Activated naive CD8-positive, alpha-beta T cell (primary cell): ENCODE measurements around the gene EXOC3L4.
"Not testable (repeated sequence)": the region's sequence is repeated elsewhere in the genome, so short reads cannot be mapped to it uniquely, and the experiment has no call there.

Experiments
- H3K27ac Mint-ChIP-seq: one replicate; pipeline ENCODE4 v1.8.0; 2021; ENCODE audit warnings: mixed read lengths
- H3K27me3 Mint-ChIP-seq: one replicate; pipeline ENCODE4 v1.8.0; 2021; ENCODE audit warnings: mixed read lengths
- H3K36me3 Mint-ChIP-seq: one replicate; pipeline ENCODE4 v1.8.0; 2021; ENCODE audit warnings: mixed read lengths
- H3K4me1 Mint-ChIP-seq: one replicate; pipeline ENCODE4 v1.8.0; 2021; ENCODE audit warnings: low read depth, mixed read lengths
- H3K4me3 Mint-ChIP-seq: one replicate; pipeline ENCODE4 v1.8.0; 2021; ENCODE audit warnings: mild to moderate bottlenecking, mixed read lengths
- H3K9me3 Mint-ChIP-seq: one replicate; pipeline ENCODE4 v1.8.0; 2021; ENCODE audit warnings: low read depth, mixed read lengths

Gene EXOC3L4

GRCh38 chr14:103117499-103117898 is 23.0 kb downstream of the EXOC3L4 start:
- not testable (repeated sequence) for H3K27me3 Mint-ChIP-seq, H3K36me3 Mint-ChIP-seq, H3K4me3 Mint-ChIP-seq, H3K9me3 Mint-ChIP-seq, H3K4me1 Mint-ChIP-seq, H3K27ac Mint-ChIP-seq

DNA sequence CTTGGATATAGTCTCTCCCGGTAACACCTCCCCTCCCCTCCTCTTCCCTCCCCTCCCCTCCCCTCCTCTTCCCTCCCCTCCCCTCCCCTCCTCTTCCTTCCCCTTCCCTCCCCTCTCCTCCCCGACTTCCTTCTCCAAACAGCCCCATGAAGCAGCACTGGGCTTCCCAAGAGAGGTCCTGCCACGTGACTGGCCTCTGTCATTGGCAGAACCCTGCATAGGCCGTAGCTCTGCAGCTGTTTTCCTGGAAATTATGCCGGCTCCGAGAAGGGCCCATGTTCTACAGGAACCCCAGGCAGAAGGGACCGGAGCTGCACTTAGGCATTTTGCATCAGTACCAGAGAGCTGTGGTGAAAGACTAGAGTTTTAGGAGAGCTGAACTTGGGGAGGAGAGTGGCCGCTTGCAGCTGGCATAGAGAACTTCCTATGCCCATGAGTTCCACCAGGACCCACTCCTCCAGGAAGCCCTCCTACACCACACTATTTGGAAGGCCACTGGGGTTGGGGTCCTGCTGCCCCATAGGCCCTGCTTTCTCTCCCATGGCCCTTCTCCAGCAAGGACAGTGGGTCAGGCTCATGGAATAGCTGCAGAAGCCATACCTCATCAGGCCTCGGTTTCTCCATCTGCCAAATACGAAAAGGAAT is 23.6 kb downstream of the EXOC3L4 start:
- Mint-ChIP-seq H3K36me3 (no peaks in the 10 kb centered on the region), H3K27ac (no peak overlapping the region), H3K4me1 (peaks cover 3% of the 10 kb centered on the region), H3K27me3 (peaks cover 4% of the 10 kb centered on the region), H3K9me3 (no peaks in the 10 kb centered on the region), H3K4me3 (no peak overlapping the region)

- H3K4me1 Mint-ChIP-seq = peaks cover 3% of the 10 kb centered on the region
- no peak overlapping the region for H3K27ac Mint-ChIP-seq
- H3K36me3 Mint-ChIP-seq = no peaks in the 10 kb centered on the region
- no peaks in the 10 kb centered on the region for H3K9me3 Mint-ChIP-seq
- peaks cover 4% of the 10 kb centered on the region for H3K27me3 Mint-ChIP-seq
- H3K4me3 Mint-ChIP-seq = no peak overlapping the region
Observed at GRCh38 chr14:103118663-103119404, 24.3 kb downstream of the EXOC3L4 start.

DNA sequence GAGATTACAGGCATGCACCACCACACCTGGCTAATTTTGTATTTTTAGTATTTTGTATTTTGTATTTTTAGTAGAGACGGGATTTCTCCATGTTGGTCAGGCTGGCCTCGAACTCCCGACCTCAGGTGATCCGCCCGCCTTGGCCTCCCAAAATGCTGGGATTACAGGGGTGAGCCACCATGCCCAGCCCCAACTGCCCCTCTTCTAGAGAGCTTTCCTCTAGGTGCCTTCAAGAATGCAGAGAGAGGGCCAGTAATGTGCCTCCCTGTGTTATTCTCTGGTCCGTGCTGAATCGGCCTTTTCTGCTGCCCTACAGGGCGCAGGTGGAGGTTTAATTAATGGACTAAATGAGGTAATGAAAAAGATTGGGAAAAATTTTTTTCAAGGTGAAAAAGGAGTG is 25.0 kb downstream of the EXOC3L4 start:
- not testable (repeated sequence) for H3K27ac Mint-ChIP-seq, H3K4me1 Mint-ChIP-seq, H3K9me3 Mint-ChIP-seq, H3K4me3 Mint-ChIP-seq, H3K36me3 Mint-ChIP-seq, H3K27me3 Mint-ChIP-seq

DNA sequence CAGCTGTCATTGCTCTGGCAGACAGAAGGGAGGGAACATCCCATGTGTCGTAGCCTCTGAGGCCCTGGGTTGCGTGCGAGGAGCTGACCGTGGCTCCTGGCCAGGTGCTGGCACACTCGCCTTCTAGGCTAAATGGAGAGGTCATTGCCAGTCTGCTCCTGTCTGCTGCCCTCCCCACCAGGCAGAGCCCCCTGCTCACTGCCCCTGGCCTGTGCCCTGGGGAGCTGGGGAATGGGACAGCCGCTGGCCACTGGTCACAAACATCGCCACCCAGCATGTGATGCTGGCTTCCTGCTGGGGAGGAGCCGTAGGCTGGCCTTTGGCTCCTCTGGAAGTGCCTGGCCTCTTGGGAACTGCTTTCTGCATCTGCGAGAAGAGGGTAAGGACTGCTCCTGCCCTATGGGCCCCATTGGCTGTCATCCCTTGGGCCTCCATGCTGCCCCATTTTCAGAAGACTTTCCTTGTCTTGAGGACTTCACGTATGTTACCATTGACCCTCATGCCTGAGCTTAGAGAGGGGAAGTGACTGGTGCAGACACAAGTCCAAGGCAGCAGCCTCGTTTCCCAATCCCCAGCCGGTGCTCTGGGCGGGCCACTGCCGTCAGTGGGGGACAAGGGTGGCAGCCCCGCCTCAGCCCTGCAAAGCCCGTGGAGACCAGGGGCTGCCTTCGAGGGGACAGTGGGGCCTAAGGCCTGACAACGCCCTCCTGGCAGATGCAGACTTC is 26.8 kb downstream of the EXOC3L4 start:
- Mint-ChIP-seq H3K27me3 (peaks cover 5% of the 10 kb centered on the region), H3K27ac (no peak overlapping the region), H3K9me3 (no peaks in the 10 kb centered on the region), H3K36me3 (no peaks in the 10 kb centered on the region), H3K4me3 (no peak overlapping the region), H3K4me1 (no peaks in the 10 kb centered on the region)

DNA sequence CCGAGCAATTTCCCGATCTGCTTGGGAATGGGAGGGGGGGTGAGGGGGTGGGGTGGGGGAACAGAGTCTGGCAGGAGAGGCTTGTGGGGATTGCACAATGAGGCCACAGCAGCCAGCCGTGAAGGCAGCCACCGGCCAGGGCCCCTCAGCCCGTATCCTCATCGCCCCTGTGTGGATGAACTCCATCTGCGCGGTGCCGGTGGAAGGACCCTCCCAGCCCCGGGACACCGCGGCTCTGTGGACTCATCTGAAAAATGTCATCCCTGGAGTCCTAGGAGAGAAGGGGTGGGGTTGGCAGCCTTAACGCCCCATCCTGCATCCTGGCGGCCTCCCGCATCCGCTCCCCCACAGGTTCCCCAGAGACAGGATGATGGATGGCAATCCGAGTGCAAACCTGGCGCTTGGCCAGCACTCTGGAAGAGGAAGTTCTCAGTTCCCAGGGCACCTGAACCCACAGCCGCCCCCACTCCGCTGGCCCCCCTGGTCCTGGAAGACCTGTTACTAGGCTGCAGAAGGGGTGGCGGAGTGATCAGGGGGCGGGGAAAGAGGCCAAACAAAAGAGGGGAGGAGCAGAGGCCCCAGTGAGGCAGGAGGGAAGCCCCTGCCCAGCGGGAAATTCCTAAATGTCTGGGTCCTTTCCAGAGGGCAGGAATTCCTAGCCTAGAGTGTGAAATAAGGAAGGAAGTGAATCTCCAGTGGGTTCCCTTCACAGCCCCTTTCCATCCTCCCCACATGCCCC is 27.5 kb downstream of the EXOC3L4 start:
- H3K9me3 Mint-ChIP-seq = no peaks in the 10 kb centered on the region
- no peaks in the 10 kb centered on the region for H3K36me3 Mint-ChIP-seq
- no peak overlapping the region for H3K27ac Mint-ChIP-seq
- H3K4me3 Mint-ChIP-seq = no peak overlapping the region
- no peaks in the 10 kb centered on the region for H3K4me1 Mint-ChIP-seq
- H3K27me3 Mint-ChIP-seq = peaks cover 5% of the 10 kb centered on the region

DNA sequence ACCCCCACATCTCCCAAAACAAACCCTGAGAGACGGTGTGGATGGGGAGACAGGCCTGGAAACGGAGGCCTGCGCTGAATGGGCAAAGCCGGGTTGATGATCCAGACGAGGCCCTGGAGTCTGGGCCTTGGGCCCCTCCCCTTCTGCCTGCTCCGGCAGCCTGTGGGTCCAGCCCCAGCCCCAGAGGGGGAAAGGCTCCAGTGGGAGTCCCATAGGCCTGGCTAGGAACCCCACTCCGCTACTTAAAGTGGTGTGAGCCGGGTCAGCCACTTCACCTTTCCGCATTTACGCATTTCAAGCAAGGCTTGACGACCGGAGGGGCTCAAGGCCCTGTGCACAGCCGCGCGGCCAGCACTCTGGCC is 28.0 kb downstream of the EXOC3L4 start:
- Mint-ChIP-seq H3K27me3 (peaks cover 5% of the 10 kb centered on the region), H3K27ac (no peak overlapping the region), H3K36me3 (no peaks in the 10 kb centered on the region), H3K4me3 (no peak overlapping the region), H3K9me3 (no peaks in the 10 kb centered on the region), H3K4me1 (no peaks in the 10 kb centered on the region)

DNA sequence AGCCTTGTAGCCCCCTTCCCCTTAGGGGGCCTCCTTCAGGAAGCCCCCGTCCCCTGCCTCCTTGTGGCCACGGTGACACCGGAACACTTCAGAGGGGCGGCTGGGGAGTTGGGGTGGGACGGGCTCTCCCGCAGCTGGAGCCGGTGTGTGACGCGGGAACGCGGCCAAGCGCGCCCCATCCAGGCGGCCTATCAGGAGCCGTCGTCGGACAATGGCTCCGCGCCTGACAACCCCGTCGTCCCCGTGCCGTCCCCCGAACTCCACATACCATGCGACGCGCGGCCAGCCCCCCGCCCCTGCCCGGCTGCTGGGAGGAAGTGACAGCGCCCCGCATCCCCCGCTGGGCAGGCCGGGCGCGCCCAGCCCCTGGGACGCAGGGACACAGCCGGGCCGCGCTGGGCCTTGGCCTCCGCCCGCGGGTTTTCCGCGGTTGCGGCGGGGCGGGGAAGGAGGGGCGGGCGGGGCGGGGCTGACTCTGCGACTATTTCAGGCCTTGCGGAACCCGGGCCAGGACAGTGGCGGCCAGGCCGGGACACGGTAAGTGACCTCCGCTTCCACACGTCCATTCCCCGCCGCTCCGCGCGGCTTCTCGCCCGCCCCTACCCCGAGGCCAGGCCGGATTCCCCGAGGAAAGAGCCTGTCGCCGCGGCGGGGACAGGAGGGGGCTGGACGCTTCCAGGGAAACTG is 28.6 kb downstream of the EXOC3L4 start, which contains the start of gene TNFAIP2:
Gene TNFAIP2, plus strand, starts transcription at position 515 of the 687 bp plus-strand sequence. CDS start 2,997 bp downstream, outside the sequence.
- Mint-ChIP-seq H3K36me3 (no peaks in the 10 kb centered on the region), H3K27me3 (peaks cover 5% of the 10 kb centered on the region), H3K27ac (no peak within 1 kb of the TSS), H3K9me3 (no peaks in the 10 kb centered on the region), H3K4me1 (no peaks in the 10 kb centered on the region), H3K4me3 (no peak within 1 kb of the TSS)

DNA sequence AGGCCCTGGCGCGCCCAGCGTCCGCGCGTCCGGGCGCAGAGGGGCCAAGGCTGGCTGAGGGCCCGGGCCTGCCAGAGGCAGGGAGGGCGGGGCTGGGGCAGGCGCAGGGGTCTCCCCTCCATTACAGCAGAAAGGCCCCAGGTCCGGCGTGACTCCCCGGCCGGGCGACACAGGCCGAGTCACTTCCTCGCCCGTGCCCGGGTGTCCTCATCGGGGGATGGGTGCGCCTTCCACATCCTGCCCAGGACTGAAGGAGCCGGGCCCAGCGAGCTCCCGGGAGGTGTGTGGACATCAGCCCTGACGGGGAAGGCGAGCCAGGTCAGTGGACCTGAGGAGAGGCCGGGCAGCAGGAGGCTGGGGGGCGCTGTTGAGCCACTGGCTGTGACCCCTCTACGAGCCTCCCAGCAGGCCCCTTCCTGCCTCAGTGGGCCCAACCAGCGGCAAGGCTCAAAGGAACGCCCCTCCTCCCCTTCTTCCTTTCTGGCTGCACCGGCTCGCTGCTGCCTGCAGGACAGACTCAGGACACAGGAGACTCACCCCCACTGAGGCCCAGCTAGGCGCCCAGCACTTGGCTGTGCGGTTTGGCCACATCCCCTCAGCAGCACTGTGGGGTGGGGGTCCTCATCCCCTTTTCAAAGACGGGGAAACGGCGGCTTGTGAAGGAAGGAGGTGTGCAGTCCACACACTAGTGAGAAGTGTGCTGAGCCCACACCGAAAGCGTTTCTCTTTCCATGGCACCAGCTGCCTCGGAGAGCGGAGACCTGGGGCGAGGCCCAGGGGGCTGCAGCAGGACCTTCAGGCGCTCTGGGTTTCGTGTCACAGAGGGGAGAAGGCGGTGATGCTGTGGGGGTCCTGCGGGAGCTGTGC is 29.3 kb downstream of the EXOC3L4 start:
- H3K27ac Mint-ChIP-seq = no peak overlapping the region
- H3K4me1 Mint-ChIP-seq = no peaks in the 10 kb centered on the region
- no peaks in the 10 kb centered on the region for H3K9me3 Mint-ChIP-seq
- H3K27me3 Mint-ChIP-seq = peaks cover 5% of the 10 kb centered on the region
- H3K36me3 Mint-ChIP-seq = no peaks in the 10 kb centered on the region
- H3K4me3 Mint-ChIP-seq = no peak overlapping the region

DNA sequence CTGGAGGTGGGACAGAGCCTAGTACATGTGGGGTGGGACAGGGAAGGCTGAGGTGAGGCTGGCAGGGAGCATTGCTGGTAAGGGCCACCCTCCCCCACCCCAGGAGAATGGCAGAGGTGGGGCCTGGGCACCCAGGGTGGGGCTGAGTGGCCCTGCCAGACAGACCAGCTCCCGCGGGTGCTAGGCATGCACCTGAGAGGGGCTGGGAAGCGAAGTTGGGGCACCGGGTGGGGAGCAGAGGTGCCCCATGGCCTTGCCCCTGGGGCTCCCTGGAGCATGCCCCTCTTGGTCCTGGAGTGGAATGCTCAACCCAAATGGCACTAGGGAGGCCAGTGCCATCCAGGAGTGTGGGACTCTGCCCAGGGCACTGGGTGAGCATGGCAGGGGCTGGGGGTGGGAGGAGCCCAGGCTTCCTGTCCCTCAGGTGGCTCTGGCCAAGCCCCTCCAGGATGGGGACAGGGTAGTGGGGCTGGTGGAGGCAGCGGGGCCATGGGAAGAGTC is 30.0 kb downstream of the EXOC3L4 start:
- no peak overlapping the region for H3K4me3 Mint-ChIP-seq
- peaks cover 5% of the 10 kb centered on the region for H3K27me3 Mint-ChIP-seq
- H3K27ac Mint-ChIP-seq = no peak overlapping the region
- no peaks in the 10 kb centered on the region for H3K36me3 Mint-ChIP-seq
- no peaks in the 10 kb centered on the region for H3K9me3 Mint-ChIP-seq
- no peaks in the 10 kb centered on the region for H3K4me1 Mint-ChIP-seq

- Mint-ChIP-seq H3K4me1 (no peaks in the 10 kb centered on the region), H3K9me3 (no peaks in the 10 kb centered on the region), H3K27me3 (peaks cover 5% of the 10 kb centered on the region), H3K4me3 (no peak overlapping the region), H3K27ac (no peak overlapping the region), H3K36me3 (no peaks in the 10 kb centered on the region)
Observed at GRCh38 chr14:103125098-103126070, 30.9 kb downstream of the EXOC3L4 start.

- Mint-ChIP-seq H3K27me3 (peaks cover 1% of the 10 kb centered on the region), H3K27ac (no peak overlapping the region), H3K4me3 (no peak overlapping the region), H3K9me3 (no peaks in the 10 kb centered on the region), H3K4me1 (no peaks in the 10 kb centered on the region), H3K36me3 (no peaks in the 10 kb centered on the region)
Observed at GRCh38 chr14:103126088-103126872, 31.8 kb downstream of the EXOC3L4 start.
